HG02763 (cell line): ENCODE data around the gene LRRC47.

Experiments
- ATAC-seq: cut with Tn5 transposase; IDR thresholded peaks from one replicate; pipeline ENCODE4 v1.9.1; 2021; ENCODE audit warnings: mild to moderate bottlenecking, moderate library complexity; ENCODE audit not compliant: unreplicated experiment

The LRRC47 gene

DNA sequence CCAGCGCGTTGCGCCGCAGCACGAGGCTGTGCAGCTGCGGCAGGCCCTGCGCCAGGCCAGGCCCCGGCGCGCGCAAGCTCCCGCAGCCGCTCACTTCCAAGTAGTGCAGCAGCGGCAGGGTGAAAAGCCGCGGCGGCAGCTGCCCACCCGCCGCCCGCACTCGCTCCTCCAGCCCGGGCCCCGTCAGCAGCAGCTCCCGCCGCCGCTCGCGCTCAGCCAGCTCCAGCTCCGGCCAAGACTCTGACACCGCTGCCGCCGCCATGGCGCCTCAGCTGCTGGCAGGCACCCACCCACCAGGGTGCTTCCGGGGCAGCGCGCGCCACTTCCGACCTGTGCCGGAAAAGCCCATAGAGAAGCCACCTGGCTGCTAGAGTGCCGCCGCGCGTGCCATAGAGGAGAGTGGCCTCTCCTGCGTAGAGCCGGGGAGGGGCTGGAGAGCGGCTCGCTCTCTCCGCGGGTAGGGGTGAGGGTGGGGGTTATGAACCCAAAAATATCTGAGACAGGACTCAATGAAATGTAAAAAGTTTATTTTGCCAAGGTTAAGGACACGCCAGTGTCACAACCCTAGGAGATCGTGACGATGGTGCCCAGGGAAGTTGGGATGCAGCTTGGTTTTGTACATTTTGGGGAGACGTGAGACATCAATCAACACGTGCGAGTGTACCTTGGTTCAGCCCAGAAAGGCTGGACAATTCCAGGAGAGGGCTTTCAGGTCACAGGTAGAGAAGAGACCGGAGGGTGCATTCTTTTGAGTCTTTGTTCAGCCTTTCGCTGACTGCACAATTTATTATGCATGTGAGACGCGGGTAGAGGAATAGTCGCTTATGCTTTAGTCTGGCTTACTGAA is at the start of gene LRRC47:
TSS of gene LRRC47 (minus strand) at position 284 of the 847 bp plus-strand sequence. CDS start at position 262, 22 bp downstream.
- ATAC-seq = peak; percentile 91

- ATAC-seq = no peak
Measured at GRCh38 chr1:3842912-3843311, 46.6 kb upstream of the LRRC47 start.

GRCh38 chr1:3841491-3841890 is 45.2 kb upstream of the LRRC47 start:
- no peak for ATAC-seq

- no peak for ATAC-seq
Measured at GRCh38 chr1:3838788-3839187, 42.5 kb upstream of the LRRC47 start.

- no peak for ATAC-seq
Measured at GRCh38 chr1:3837685-3838084, 41.4 kb upstream of the LRRC47 start.

- no peak for ATAC-seq
Measured at GRCh38 chr1:3837200-3837599, 40.9 kb upstream of the LRRC47 start.

- no peak for ATAC-seq
Measured at GRCh38 chr1:3836421-3836820, 40.1 kb upstream of the LRRC47 start.

- no peak for ATAC-seq
Measured at GRCh38 chr1:3834701-3835100, 38.4 kb upstream of the LRRC47 start.

DNA sequence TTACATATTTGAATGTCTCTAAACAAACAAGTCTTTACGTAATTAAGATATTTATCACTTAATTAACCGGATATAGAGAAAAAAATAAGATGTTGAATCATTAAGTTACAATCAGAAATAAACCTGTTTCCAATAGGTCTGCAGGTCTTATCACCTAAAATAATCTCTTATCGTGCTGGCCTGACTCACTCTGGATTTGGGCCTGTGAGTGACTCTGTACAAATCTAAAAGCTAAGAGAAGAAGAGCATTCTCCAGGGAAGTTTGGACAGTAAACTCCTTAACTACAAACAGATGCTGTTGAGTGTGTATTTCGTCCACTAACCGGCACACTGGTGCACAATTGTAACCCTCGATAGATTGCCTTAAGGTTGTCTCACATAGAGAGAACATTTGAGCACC is 35.4 kb upstream of the LRRC47 start:
- ATAC-seq = no peak

DNA sequence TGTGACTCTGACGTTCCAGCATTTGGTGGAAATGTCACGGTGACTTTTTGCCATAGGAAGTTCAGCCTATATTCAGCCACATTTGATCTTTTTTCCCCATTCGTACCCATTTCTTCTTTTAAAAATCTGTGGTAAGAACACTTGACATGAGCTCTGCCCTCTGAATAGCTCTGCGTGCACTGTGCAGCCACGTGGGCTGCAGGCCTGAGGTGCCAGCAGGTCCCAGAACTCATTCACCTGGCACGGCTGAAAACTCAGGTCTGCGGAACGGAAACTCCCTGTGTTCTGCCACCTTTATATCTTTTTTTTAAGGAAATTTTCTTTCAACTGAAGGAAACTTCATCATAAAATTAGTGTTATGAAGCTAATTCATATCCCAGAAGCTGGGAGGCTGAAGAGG is 32.1 kb upstream of the LRRC47 start:
- no peak for ATAC-seq

DNA sequence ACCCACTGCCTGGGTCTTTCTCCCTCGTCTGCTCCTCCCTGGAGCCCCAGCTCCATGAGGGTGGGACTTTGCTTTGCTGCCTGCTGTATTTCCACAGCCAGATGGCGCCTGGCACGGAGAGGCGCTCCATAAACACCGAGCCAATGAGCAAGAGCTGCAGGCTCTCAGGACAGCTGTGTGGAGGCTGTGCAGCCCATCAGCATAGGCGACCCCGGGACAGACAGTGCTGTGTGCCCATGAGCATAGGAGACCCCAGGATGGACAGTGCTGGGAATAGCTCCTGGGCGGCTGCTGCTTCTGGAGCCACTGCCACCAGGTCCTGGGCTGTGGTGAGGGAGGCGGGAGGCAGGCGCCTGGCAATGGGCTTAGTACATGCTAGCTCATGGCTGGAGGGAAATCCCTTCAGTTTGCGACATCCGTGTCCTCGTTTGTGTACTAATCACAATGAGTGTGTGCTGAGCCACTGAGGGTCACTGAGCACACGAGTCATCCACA is 31.6 kb upstream of the LRRC47 start:
- ATAC-seq = no peak

GRCh38 chr1:3825356-3825755 is 29.1 kb upstream of the LRRC47 start:
- no peak for ATAC-seq

DNA sequence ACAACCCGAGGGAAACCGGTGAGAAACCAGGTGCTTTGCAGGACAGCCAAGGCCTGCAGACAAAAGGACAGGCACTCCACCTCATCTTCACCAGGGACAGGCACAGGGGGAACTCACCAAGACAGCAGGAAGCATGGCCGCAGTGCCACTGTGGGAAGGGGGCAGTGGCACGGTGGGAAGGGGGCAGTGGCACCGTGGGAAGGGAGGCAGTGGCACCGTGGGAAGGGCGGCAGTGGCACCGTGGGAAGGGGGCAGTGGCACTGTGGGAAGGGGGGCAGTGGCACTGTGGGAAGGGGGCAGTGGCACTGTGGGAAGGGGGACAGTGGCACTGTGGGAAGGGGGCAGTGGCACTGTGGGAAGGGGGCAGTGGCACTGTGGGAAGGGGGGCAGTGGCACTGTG is 28.4 kb upstream of the LRRC47 start:
- no peak for ATAC-seq

- ATAC-seq = no peak
Measured at GRCh38 chr1:3822421-3822820, 26.1 kb upstream of the LRRC47 start.

GRCh38 chr1:3821908-3822307 is 25.6 kb upstream of the LRRC47 start:
- ATAC-seq = no peak

DNA sequence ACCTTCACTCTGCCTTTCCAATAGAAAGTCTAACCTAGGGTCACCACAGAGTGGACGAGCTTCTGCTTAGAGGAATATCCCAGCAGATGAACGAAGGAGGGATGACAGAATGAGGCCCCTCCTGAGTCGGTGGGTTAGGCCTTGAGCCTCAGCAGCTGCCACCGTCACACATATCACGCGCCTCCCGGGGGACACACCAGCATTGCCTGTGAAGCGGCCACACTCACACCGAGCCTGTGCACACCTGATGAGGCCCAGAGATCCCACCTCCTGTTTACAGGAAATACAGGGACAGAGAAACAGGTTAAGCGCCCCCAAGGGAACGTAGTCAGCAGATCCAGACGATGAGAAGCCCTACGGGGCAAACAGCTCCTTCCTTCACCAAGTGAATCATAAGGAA is 25.1 kb upstream of the LRRC47 start:
- ATAC-seq = no peak

GRCh38 chr1:3821004-3821403 is 24.7 kb upstream of the LRRC47 start:
- no peak for ATAC-seq

DNA sequence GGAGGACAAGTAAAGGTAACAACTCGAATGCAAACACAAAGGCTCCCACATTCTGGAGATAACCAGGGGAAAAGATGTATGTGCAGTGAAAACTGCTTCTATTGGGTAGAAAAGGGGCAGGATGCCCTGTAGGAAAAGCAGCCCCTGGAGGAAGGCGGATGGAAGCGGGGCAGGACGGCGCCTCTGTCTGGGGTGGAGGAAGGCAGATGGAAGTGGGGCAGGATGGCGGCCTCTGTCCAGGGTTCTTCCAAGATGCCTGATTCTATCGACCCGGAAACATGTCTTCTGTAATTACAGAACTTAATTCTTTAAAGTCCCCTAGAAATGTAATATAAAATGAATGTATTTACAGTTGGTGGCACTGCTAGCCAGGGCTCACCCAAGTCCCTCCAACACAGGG is 24.0 kb upstream of the LRRC47 start:
- ATAC-seq = no peak

GRCh38 chr1:3819771-3820200 is 23.5 kb upstream of the LRRC47 start:
- ATAC-seq = no peak

GRCh38 chr1:3817821-3818597 is 21.7 kb upstream of the LRRC47 start:
- ATAC-seq = no peak

GRCh38 chr1:3817138-3817740 is 20.9 kb upstream of the LRRC47 start:
- no peak for ATAC-seq
